GM08714 (cell line): ENCODE data around the gene LRRK1.

Experiments used
- H3K4me3 ChIP-seq: fragments of 200-500 bp; sonication (Bioruptor generic); 2 replicates; pipeline ENCODE4 v1.5.1; 2014; ENCODE audit warnings: mild to moderate bottlenecking, low read length, inconsistent platforms
- ZNF274 ChIP-seq: IDR thresholded peaks from 2 replicates; pipeline ENCODE4 v1.6.1; 2012; ENCODE audit warnings: mild to moderate bottlenecking, low read depth, low read length

Gene LRRK1

GRCh38 chr15:100944986-100945385 lies 25.8 kb downstream of the LRRK1 start:
- TF ChIP-seq ZNF274, result no peak
- H3K4me3 ChIP-seq, result no peak overlapping the region

- no peak overlapping the region for H3K4me3 ChIP-seq
Measured at GRCh38 chr15:100947760-100948429, 28.7 kb downstream of the LRRK1 start.

GRCh38 chr15:100948430-100948762 lies 29.2 kb downstream of the LRRK1 start:
- H3K4me3 ChIP-seq, result no peak overlapping the region
- TF ChIP-seq ZNF274, result no peak

More at GRCh38 chr15:100947760-100948429, 28.7 kb downstream of the LRRK1 start:
- TF ChIP-seq ZNF274, result no peak

GRCh38 chr15:100949691-100950090 lies 30.5 kb downstream of the LRRK1 start:
- no peak overlapping the region for H3K4me3 ChIP-seq
- TF ChIP-seq ZNF274, result no peak

GRCh38 chr15:100951965-100952364 lies 32.8 kb downstream of the LRRK1 start:
- no peak for TF ChIP-seq ZNF274
- H3K4me3 ChIP-seq, result no peak overlapping the region

GRCh38 chr15:100952566-100952965 lies 33.4 kb downstream of the LRRK1 start:
- no peak for TF ChIP-seq ZNF274
- no peak overlapping the region for H3K4me3 ChIP-seq

GRCh38 chr15:100958326-100959065 lies 39.3 kb downstream of the LRRK1 start:
- TF ChIP-seq ZNF274, result no peak
- no peak overlapping the region for H3K4me3 ChIP-seq

- no peak overlapping the region for H3K4me3 ChIP-seq
- TF ChIP-seq ZNF274, result no peak
Measured at GRCh38 chr15:100959066-100960050, 40.2 kb downstream of the LRRK1 start.

- TF ChIP-seq ZNF274, result no peak
- H3K4me3 ChIP-seq, result peak overlapping the region; percentile 4; the same call in 1 of the 2 replicates
Measured at GRCh38 chr15:100966997-100967396, 47.8 kb downstream of the LRRK1 start.

- TF ChIP-seq ZNF274, result no peak
- H3K4me3 ChIP-seq, result no peak overlapping the region
Measured at GRCh38 chr15:100968050-100968966, 49.2 kb downstream of the LRRK1 start.

GRCh38 chr15:100972975-100973350 lies 53.8 kb downstream of the LRRK1 start:
- no peak for TF ChIP-seq ZNF274
- H3K4me3 ChIP-seq, result no peak overlapping the region; the same call in 1 of the 2 replicates

GRCh38 chr15:100973351-100974111 lies 54.4 kb downstream of the LRRK1 start:
- no peak for TF ChIP-seq ZNF274
- no peak overlapping the region; the same call in 1 of the 2 replicates for H3K4me3 ChIP-seq

- H3K4me3 ChIP-seq, result no peak overlapping the region
- TF ChIP-seq ZNF274, result no peak
Measured at GRCh38 chr15:100975043-100975442, 55.9 kb downstream of the LRRK1 start.
